Heart right ventricle (tissue), 16 donors: ENCODE results near the gene TMEM245. TPM values are rescaled to one million over a fixed set of nuclear protein-coding genes. Genes with fewer than 3 reads are reported as not detected.

Source experiments
- ATAC-seq, 8 donors: fragments of 200-7000 bp; cut with Tn5 transposase; one replicate each; pipeline ENCODE4 v1.9.1; 2020; ENCODE audit warnings: mild to moderate bottlenecking in 8 of 8, moderate library complexity in 8 of 8, moderate number of reproducible peaks in 1 of 8
- DNase-seq, 2 donors: peaks; one replicate each; pipeline ENCODE4 v3.0.0-alpha.2; 2020
- H3K27ac ChIP-seq, 10 donors: fragments of 200-600 bp; sonication (generic) in 2 of 10; one replicate each; pipeline versions ENCODE4 v1.5.0 to v1.8.0; 2020 to 2022; ENCODE audit warnings: mild to moderate bottlenecking in 3 of 10
- H3K27me3 ChIP-seq, 7 donors: fragments of 200-600 bp; one replicate each; pipeline ENCODE4 v1.8.0; 2021 to 2022; ENCODE audit warnings: mild to moderate bottlenecking in 2 of 7
- H3K36me3 ChIP-seq, 9 donors: fragments of 200-600 bp; sonication (generic) in 1 of 9; one replicate each; pipeline versions ENCODE4 v1.5.0 to v1.8.0; 2020 to 2022; ENCODE audit warnings: mild to moderate bottlenecking in 2 of 9
- H3K4me1 ChIP-seq, 9 donors: fragments of 200-600 bp; sonication (generic) in 1 of 9; one replicate each; pipeline versions ENCODE4 v1.5.0 to v1.8.0; 2020 to 2022; ENCODE audit warnings: mild to moderate bottlenecking in 4 of 9
- H3K4me3 ChIP-seq, 10 donors: fragments of 200-600 bp; sonication (generic) in 2 of 10; one replicate each; pipeline versions ENCODE4 v1.5.0 to v1.8.0; 2020 to 2022; ENCODE audit warnings: mild to moderate bottlenecking in 7 of 10, moderate library complexity in 2 of 10
- H3K9me3 ChIP-seq, 11 donors: fragments of 200-600 bp in 10 of 11; sonication (generic) in 2 of 11; one replicate each; pipeline versions ENCODE4 v1.5.0 to v1.8.0; 2013 to 2022; ENCODE audit warnings: mild to moderate bottlenecking in 2 of 11, control low read depth in 1 of 11, moderate library complexity in 1 of 11
- CTCF ChIP-seq, 9 donors: fragments of 200-600 bp; sonication (generic) in 2 of 9; IDR thresholded peaks; one replicate each; pipeline versions ENCODE4 v1.5.0 to v1.8.0; 2021 to 2022; ENCODE audit warnings: antibody characterized with exemption in 9 of 9, mild to moderate bottlenecking in 5 of 9, moderate library complexity in 1 of 9
- WGBS, 2 donors: extraction: QIAGEN DNeasy Blood & Tissue Kit; methylation state at CpG; one replicate each; pipeline ENCODE4 v1.1.7; 2013; ENCODE audit warnings: inconsistent platforms in 1 of 2; 5-methylcytosine and 5-hydroxymethylcytosine counted together
- intact Hi-C, 10 donors: fragments of 100-400 bp; cut with DNase I; formaldehyde crosslinking; loops; one replicate each; pipeline versions ENCODE4 v1.11.1 to v1.14.2; 2022
- polyA plus RNA-seq, 2 donors: library from polyadenylated mRNA; stranded (reverse); fragments of 200-250 nt; gene quantifications; one replicate each; pipeline ENCODE4 v1.2.3, GENCODE V29; 2013
- total RNA-seq, 10 donors: library from RNA; stranded (reverse); fragmentation: NEBNext Ultra II Directional in 3 of 10; extraction: Animal tissue kit (Norgen Biotek cat#: 25700) in 3 of 10; gene quantifications; one replicate each; pipeline versions ENCODE4 v1.2.1 to v1.2.4, GENCODE V29; 2021 to 2023
- donor health status: Arrhythmogenic right ventricular cardiomyopathy.
- donor health status: ischemic (EF 13 %, LVEDD 7.1; RV severe dilation, severe dysfunction).
- donor health status: healthy with polysubstance abuse.
- donor health status: DM: no; HTN: yes; CAD: no.
- donor health status: DM: no; HTN: no; CAD: no.
- donor health status: ischemic (EF 25% LVEDD 6.9; RV normal size, moderate dysfunction).
- donor health status: ischemic (EF 25% LVEDD 5.7; RV mildly dilated, moderate dysfunction).
- donor health status: healthy.
- donor health status: DM: yes; HTN: yes; CAD: no.
- donor health status: Ischemic cardiomyopathy.
- donor health status: ischemic (EF 35%, LVEDD 5.7; RV mildly dilated, moderate dysfunction).
- donor health status: nonischemic (EF 11% LVEDD 7.7; RV severe dilation, severe dysfunction).
- donor health status: DM: yes; HTN: yes; CAD: no.
- donor health status: PGD.
- donor health status: ischemic (EF 29% LVEDD 5.4; RV normal size, mild dysfunction).
- donor health status: nonischemic (EF 23%, LVEDD 6.1; RV moderate dilation, normal function).

TMEM245 gene
- total and polyA plus RNA-seq, 12 donors: 17.0 to 152 (median 96.2) TPM

GRCh38 chr9:109035684-109036423 lies 83.9 kb downstream of the TMEM245 start:
- H3K27ac ChIP-seq: peak overlapping the region in 9 of 10 donors; percentile 22 to 72 (median 55)
- TF ChIP-seq CTCF (IDR thresholded peaks at IDR 0.05): no peak
- ATAC-seq: peak; percentile 33 to 81 (median 67)
- 47 to 63% methylated on average over 2 of the region's 2 CpGs for WGBS, 2 donors
- H3K4me1 ChIP-seq: peaks cover 0 to 26% (median 17%) of the 10 kb centered on the region in 9 donors
- peaks cover 0 to 71% (median 5%) of the 10 kb centered on the region in 9 donors for H3K36me3 ChIP-seq
- intact Hi-C loops: loop anchor here in 1 of 10 donors (10.0 kb wide), 1 partner anchor 91 kb away; no protein-coding TSS in a partner anchor
- H3K4me3 ChIP-seq: no peak overlapping the region
- H3K9me3 ChIP-seq: no peaks in the 10 kb centered on the region
- H3K27me3 ChIP-seq: no peaks in the 10 kb centered on the region
- peak in 1 of 2 donors; percentile 30 for DNase-seq

GRCh38 chr9:109033941-109034700 lies 85.6 kb downstream of the TMEM245 start:
- DNase-seq: no peak
- H3K27me3 ChIP-seq: no peaks in the 10 kb centered on the region
- intact Hi-C loops: loop anchor here in 1 of 10 donors (10.0 kb wide), 1 partner anchor 89 kb away; no protein-coding TSS in a partner anchor
- no peaks in the 10 kb centered on the region for H3K9me3 ChIP-seq
- peaks cover 0 to 70% (median 5%) of the 10 kb centered on the region in 9 donors for H3K36me3 ChIP-seq
- no peak overlapping the region for H3K4me3 ChIP-seq
- H3K4me1 ChIP-seq: peaks cover 0 to 26% (median 17%) of the 10 kb centered on the region in 9 donors
- TF ChIP-seq CTCF (IDR thresholded peaks at IDR 0.05): no peak
- 89 to 92% methylated on average over 6 of the region's 6 CpGs for WGBS, 2 donors
- ATAC-seq: no peak
- no peak overlapping the region for H3K27ac ChIP-seq

- WGBS, 2 donors: 87 to 94% methylated on average over 3 of the region's 3 CpGs
- Histone ChIP-seq H3K4me3 (no peak overlapping the region), H3K27me3 (no peaks in the 10 kb centered on the region), H3K36me3 (peaks cover 0 to 59% (median 5%) of the 10 kb centered on the region in 9 donors), H3K27ac (no peak overlapping the region), H3K9me3 (no peaks in the 10 kb centered on the region), H3K4me1 (peaks cover 3 to 33% (median 20%) of the 10 kb centered on the region in 9 donors)
- no peak for ATAC-seq
- TF ChIP-seq CTCF (IDR thresholded peaks at IDR 0.05): no peak
- intact Hi-C loops: loop anchor here in 1 of 10 donors (10.0 kb wide), 1 partner anchor 86 kb away; no protein-coding TSS in a partner anchor
- DNase-seq: no peak
Measured at GRCh38 chr9:109031241-109031640, 88.5 kb downstream of the TMEM245 start.

- no peak overlapping the region for H3K27ac ChIP-seq
- intact Hi-C loops: loop anchor here in 1 of 10 donors (10.0 kb wide), 1 partner anchor 86 kb away; no protein-coding TSS in a partner anchor
- peaks cover 0 to 59% (median 5%) of the 10 kb centered on the region in 9 donors for H3K36me3 ChIP-seq
- no peak for TF ChIP-seq CTCF (IDR thresholded peaks at IDR 0.05)
- WGBS, 2 donors: 69 to 74% methylated on average over 4 of the region's 4 CpGs
- H3K9me3 ChIP-seq: no peaks in the 10 kb centered on the region
- ATAC-seq (no peak), DNase-seq (no peak)
- H3K4me1 ChIP-seq: peaks cover 3 to 33% (median 20%) of the 10 kb centered on the region in 9 donors
- no peak overlapping the region for H3K4me3 ChIP-seq
- H3K27me3 ChIP-seq: no peaks in the 10 kb centered on the region
Measured at GRCh38 chr9:109030426-109030825, 89.3 kb downstream of the TMEM245 start.
